AG04449 (cell line): ENCODE data around the gene ABHD16A.

ENCODE experiments used
- CTCF ChIA-PET: fragments of 350-600 bp; formaldehyde crosslinking; extraction: SDS; loops from one replicate; lab custom pipeline; 2021; ENCODE audit warnings: antibody characterized with exemption; lab: Yijun Ruan, JAX
- POLR2A ChIA-PET: fragments of 400-600, 350-600 bp; formaldehyde crosslinking; extraction: SDS; loops from one replicate; lab custom pipeline; 2020; ENCODE audit warnings: antibody characterized with exemption, inconsistent platforms; lab: Yijun Ruan, JAX
- DNase-seq: peaks from one replicate; pipeline ENCODE4 v3.0.0-alpha.2; 2010; ENCODE audit warnings: low read depth, low spot score
- H3K4me3 ChIP-seq: 2 replicates; pipeline ENCODE4 v1.5.1; 2011; ENCODE audit warnings: low read depth, mild to moderate bottlenecking, control low read depth, low read length
- CTCF ChIP-seq: IDR thresholded peaks from one replicate; pipeline ENCODE4 v1.5.1; 2011; ENCODE audit warnings: mild to moderate bottlenecking, moderate library complexity, low read length, control low read depth, inconsistent platforms; ENCODE audit not compliant: insufficient read depth; ENCODE audit errors: missing control alignments

The ABHD16A gene

GRCh38 chr6:31655349-31656237 lies 47.5 kb downstream of the ABHD16A start, which contains the start of gene APOM:
APOM (plus strand) TSS chr6:31655894; CDS start chr6:31655967, 73 bp downstream.
- POLR2A ChIA-PET: interaction anchor here (1.1 kb wide), 1 partner anchor 159 kb away, joined by 3 read pairs; no protein-coding TSS in a partner anchor
- DNase-seq: no peak
- CTCF ChIA-PET: interaction anchor here (1.2 kb wide), 1 partner anchor 9 kb away, joined by 3 read pairs; the partner anchor contains the start of gene GPANK1
- no peak within 1 kb of the TSS for H3K4me3 ChIP-seq
- TF ChIP-seq CTCF: no peak

- CTCF ChIA-PET: interaction anchor here (0.6 to 3.9 kb wide), 3 partner anchors 9 to 1057 kb away, joined by 3 to 19 read pairs (median 6); partner anchors contain the start of gene GPANK1
- DNase-seq: no peak
- POLR2A ChIA-PET: interaction anchor here (1.1 to 3.6 kb wide), 2 partner anchors 10 to 160 kb away, joined by 3 to 31 read pairs; partner anchors contain the start of genes CSNK2B and GPANK1
- no peak overlapping the region for H3K4me3 ChIP-seq
- no peak for TF ChIP-seq CTCF
Observed at GRCh38 chr6:31654574-31655348, 48.4 kb downstream of the ABHD16A start.

- DNase-seq: no peak
- peak overlapping the region; percentile 91 for H3K4me3 ChIP-seq
- CTCF ChIA-PET: interaction anchor here (0.7 to 3.9 kb wide), 5 partner anchors 8 to 72 kb away, joined by 3 to 19 read pairs (median 11); partner anchors contain the start of genes C6orf47 and GPANK1
- no peak for TF ChIP-seq CTCF
- POLR2A ChIA-PET: interaction anchor here (0.6 to 3.6 kb wide), 12 partner anchors 8 to 1607 kb away, joined by 3 to 31 read pairs (median 5); partner anchors contain the start of genes ATP6V1G2, C6orf47, CSNK2B and GPANK1
Observed at GRCh38 chr6:31652925-31653724, 50.0 kb downstream of the ABHD16A start.

GRCh38 chr6:31651602-31652191 lies 51.4 kb downstream of the ABHD16A start:
- CTCF ChIA-PET: interaction anchor here (1.1 to 3.9 kb wide), 5 partner anchors 9 to 105 kb away, joined by 3 to 19 read pairs (median 11); partner anchors contain the start of genes ATP6V1G2, C6orf47 and GPANK1
- POLR2A ChIA-PET: interaction anchor here (0.6 to 3.6 kb wide), 13 partner anchors 9 to 238 kb away, joined by 3 to 31 read pairs (median 4); partner anchors contain the start of genes C6orf47, CSNK2B, GPANK1 and HSPA1B

More at GRCh38 chr6:31651602-31652191, 51.4 kb downstream of the ABHD16A start:
- TF ChIP-seq CTCF: no peak
- no peak for DNase-seq
- H3K4me3 ChIP-seq: peak overlapping the region; percentile 91
